Right lung (tissue), 10 donors: ENCODE data around the gene ARHGEF16. TPM values are rescaled to one million over a fixed set of nuclear protein-coding genes. Genes with fewer than 3 reads are reported as not detected.

Experiments
- DNase-seq, 2 donors: peaks; one replicate each; pipeline ENCODE4 v3.0.0-alpha.2; 2013
- long read RNA-seq, 8 donors: transcript quantifications; one replicate each; lab custom pipeline, GENCODE V29; 2026
- polyA plus RNA-seq, 5 donors: library from polyadenylated mRNA; unstranded; fragments of 120-200 nt; gene quantifications; one replicate each; pipeline versions ENCODE4 v1.2.1 to v1.2.3, GENCODE V29; 2013; ENCODE audit warnings: inconsistent platforms in 1 of 5, low replicate concordance in 1 of 5; ENCODE audit not compliant: insufficient read length in 5 of 5, insufficient read depth in 1 of 5

ARHGEF16 gene
- 10 to 100 TPM in 1 of 5 donors, 1 to 10 TPM in 4; 6.3 to 12.1 (median 8.7) TPM for polyA plus RNA-seq
- long read RNA-seq, donor 1, partial matches to known transcripts, result 0 of 3 reads
- long read RNA-seq, donor 1, other reads (novel, unspliced or antisense), result 0 of 3 reads
- long read RNA-seq, donor 2, result 0 reads
- long read RNA-seq, donor 3, partial matches to known transcripts, result 0 of 3 reads
- long read RNA-seq, donor 3, other reads (novel, unspliced or antisense), result 0 of 3 reads
- long read RNA-seq, donor 4, partial matches to known transcripts, result 0 of 1 reads
- long read RNA-seq, donor 4, other reads (novel, unspliced or antisense), result 0 of 1 reads
- long read RNA-seq, donor 5, partial matches to known transcripts, result 0 of 1 reads
- long read RNA-seq, donor 5, other reads (novel, unspliced or antisense), result 0 of 1 reads
- long read RNA-seq, donor 6, partial matches to known transcripts, result 0 of 1 reads
- long read RNA-seq, donor 6, other reads (novel, unspliced or antisense), result 0 of 1 reads
- long read RNA-seq, donor 7, partial matches to known transcripts, result 0 of 1 reads
- long read RNA-seq, donor 7, other reads (novel, unspliced or antisense), result 0 of 1 reads
- long read RNA-seq, donor 8, partial matches to known transcripts, result 0 of 2 reads
- long read RNA-seq, donor 8, other reads (novel, unspliced or antisense), result 0 of 2 reads

GRCh38 chr1:3453891-3454810 lies at the start of gene ARHGEF16:
ARHGEF16 (plus strand) TSS chr1:3454665; CDS start chr1:3463085, 8,420 bp downstream.
- DNase-seq, result peak in 1 of 2 donors; percentile 33

- DNase-seq, result no peak
Observed at GRCh38 chr1:3404801-3405200, 49.7 kb upstream of the ARHGEF16 start.

GRCh38 chr1:3405491-3405890 lies 49.0 kb upstream of the ARHGEF16 start:
- DNase-seq, result no peak

GRCh38 chr1:3405974-3406867 lies 48.2 kb upstream of the ARHGEF16 start:
- DNase-seq, result no peak

- DNase-seq, result no peak
Observed at GRCh38 chr1:3407021-3407420, 47.4 kb upstream of the ARHGEF16 start.

GRCh38 chr1:3408751-3409266 lies 45.7 kb upstream of the ARHGEF16 start:
- no peak for DNase-seq

- DNase-seq, result no peak
Observed at GRCh38 chr1:3409366-3410141, 44.9 kb upstream of the ARHGEF16 start.

GRCh38 chr1:3410142-3410925 lies 44.1 kb upstream of the ARHGEF16 start:
- DNase-seq, result peak in 1 of 2 donors; percentile 53

- DNase-seq, result no peak
Observed at GRCh38 chr1:3411806-3412205, 42.7 kb upstream of the ARHGEF16 start.

- no peak for DNase-seq
Observed at GRCh38 chr1:3412376-3412775, 42.1 kb upstream of the ARHGEF16 start.

- DNase-seq, result no peak
Observed at GRCh38 chr1:3413975-3414710, 40.3 kb upstream of the ARHGEF16 start.

- no peak for DNase-seq
Observed at GRCh38 chr1:3415260-3416090, 39.0 kb upstream of the ARHGEF16 start.

GRCh38 chr1:3417082-3417739 lies 37.3 kb upstream of the ARHGEF16 start:
- DNase-seq, result no peak

- no peak for DNase-seq
Observed at GRCh38 chr1:3417934-3418333, 36.5 kb upstream of the ARHGEF16 start.

- DNase-seq, result no peak
Observed at GRCh38 chr1:3418600-3418999, 35.9 kb upstream of the ARHGEF16 start.

- no peak for DNase-seq
Observed at GRCh38 chr1:3419415-3420204, 34.9 kb upstream of the ARHGEF16 start.
